Liver (tissue), 9 donors: ENCODE data around the gene FOXC2. TPM values are rescaled to one million over a fixed set of nuclear protein-coding genes. Genes with fewer than 3 reads are reported as not detected.

Experiments
- DNase-seq: peaks from one replicate; pipeline ENCODE4 v3.0.0-alpha.2; 2017; ENCODE audit warnings: low spot score
- H3K27ac ChIP-seq, 2 donors: one replicate each; pipeline ENCODE4 v1.7.0; 2013; ENCODE audit warnings: inconsistent platforms in 2 of 2, low read length in 2 of 2, control low read depth in 1 of 2, low read depth in 1 of 2, mild to moderate bottlenecking in 1 of 2
- H3K27me3 ChIP-seq, 4 donors: one replicate each; pipeline versions ENCODE4 v1.6.1 to v1.7.0; 2013; ENCODE audit warnings: low read length in 3 of 4, inconsistent platforms in 1 of 4, mild to moderate bottlenecking in 1 of 4, moderate library complexity in 1 of 4; ENCODE audit not compliant: control insufficient read depth in 4 of 4, insufficient read depth in 4 of 4
- H3K36me3 ChIP-seq, 4 donors: one replicate each; pipeline versions ENCODE4 v1.6.1 to v1.7.0; 2013; ENCODE audit warnings: low read length in 3 of 4, mild to moderate bottlenecking in 3 of 4, low read depth in 1 of 4, moderate library complexity in 1 of 4; ENCODE audit not compliant: control insufficient read depth in 4 of 4, insufficient read depth in 3 of 4
- H3K4me1 ChIP-seq, 4 donors: one replicate each; pipeline versions ENCODE4 v1.6.1 to v1.7.0; 2013; ENCODE audit warnings: low read length in 3 of 4, mild to moderate bottlenecking in 3 of 4, moderate library complexity in 1 of 4; ENCODE audit not compliant: control insufficient read depth in 4 of 4, insufficient read depth in 4 of 4
- H3K4me3 ChIP-seq, 3 donors: one replicate each; pipeline versions ENCODE4 v1.6.1 to v1.7.0; 2013; ENCODE audit warnings: low read length in 3 of 3, control low read depth in 1 of 3, low read depth in 1 of 3, mild to moderate bottlenecking in 1 of 3
- H3K9ac ChIP-seq, 2 donors: one replicate each; pipeline ENCODE4 v1.7.0; 2013; ENCODE audit warnings: low read length in 2 of 2, mild to moderate bottlenecking in 2 of 2, moderate library complexity in 2 of 2, control low read depth in 1 of 2, low read depth in 1 of 2
- H3K9me3 ChIP-seq, 4 donors: one replicate each; pipeline versions ENCODE4 v1.6.1 to v1.7.0; 2013; ENCODE audit warnings: low read length in 3 of 4; ENCODE audit not compliant: control insufficient read depth in 4 of 4
- ATF3 ChIP-seq: IDR thresholded peaks from 2 replicates; pipeline ENCODE4 v1.6.1; 2016; ENCODE audit warnings: antibody characterized with exemption
- CTCF ChIP-seq: fragments of 150-350 bp; IDR thresholded peaks from 2 replicates; pipeline ENCODE4 v1.5.1; 2017; ENCODE audit warnings: improper control_type of control experiment, low read depth, low read length; ENCODE audit not compliant: missing input control
- EGR1 ChIP-seq, 2 donors: IDR thresholded peaks; 2 replicates each; pipeline ENCODE4 v1.6.1; 2016 to 2018; ENCODE audit warnings: antibody characterized with exemption in 2 of 2, low read depth in 2 of 2
- GABPA ChIP-seq, 2 donors: IDR thresholded peaks in 1 of 2; conservative IDR thresholded peaks in 1 of 2; 2 replicates each; pipeline ENCODE4 v1.6.1; 2016; ENCODE audit warnings: antibody characterized with exemption in 2 of 2, mild to moderate bottlenecking in 1 of 2, moderate library complexity in 1 of 2
- HNF4G ChIP-seq: IDR thresholded peaks from 2 replicates; pipeline ENCODE4 v1.6.1; 2016; ENCODE audit warnings: antibody characterized with exemption
- JUND ChIP-seq, 2 donors: IDR thresholded peaks; 2 replicates each; pipeline ENCODE4 v1.6.1; 2016; ENCODE audit warnings: antibody characterized with exemption in 2 of 2
- NR2F2 ChIP-seq: IDR thresholded peaks from 2 replicates; pipeline ENCODE4 v1.6.1; 2016; ENCODE audit warnings: antibody characterized with exemption
- RAD21 ChIP-seq, 2 donors: IDR thresholded peaks; 2 replicates each; pipeline ENCODE4 v1.6.1; 2016; ENCODE audit warnings: antibody characterized with exemption in 2 of 2, mild to moderate bottlenecking in 2 of 2
- REST ChIP-seq: IDR thresholded peaks from 2 replicates; pipeline ENCODE4 v1.6.1; 2016; ENCODE audit warnings: antibody characterized with exemption, mild to moderate bottlenecking
- SP1 ChIP-seq: IDR thresholded peaks from 2 replicates; pipeline ENCODE4 v1.6.1; 2018; ENCODE audit warnings: antibody characterized with exemption, mild to moderate bottlenecking
- TAF1 ChIP-seq: conservative IDR thresholded peaks from 2 replicates; pipeline ENCODE4 v1.6.1; 2016; ENCODE audit warnings: antibody characterized with exemption, mild to moderate bottlenecking
- YY1 ChIP-seq: IDR thresholded peaks from 2 replicates; pipeline ENCODE4 v1.6.1; 2016; ENCODE audit warnings: antibody characterized with exemption, mild to moderate bottlenecking
- ZBTB33 ChIP-seq: IDR thresholded peaks from 2 replicates; pipeline ENCODE4 v1.6.1; 2016; ENCODE audit warnings: antibody characterized with exemption
- WGBS: extraction: QIAGEN DNeasy Blood & Tissue Kit; methylation state at CpG from one replicate; pipeline ENCODE4 v1.1.7; 2013; 5-methylcytosine and 5-hydroxymethylcytosine counted together
- polyA plus RNA-seq, 2 donors: library from polyadenylated mRNA; stranded (reverse) in 1 of 2; unstranded in 1 of 2; fragments of 200-250 nt in 1 of 2; fragments of >200 nt in 1 of 2; fragmentation: Nextera tagmentation in 1 of 2; extraction: Ambion mirVana in 1 of 2; gene quantifications; one replicate each; pipeline versions ENCODE4 v1.2.1 to v1.2.3, GENCODE V29; 2013 to 2015
- total RNA-seq, 2 donors: library from RNA; depleted of rRNA; stranded (reverse); fragments of >200 nt; gene quantifications; one replicate each; pipeline ENCODE4 v1.2.3, GENCODE V29; 2014
- donor health status: healthy.
- donor health status: healthy.
- donor health status: healthy.
- donor health status: healthy.
- donor health status: healthy.

Gene FOXC2
- total and polyA plus RNA-seq, 4 donors: 0.03 to 0.09 (median 0.08) TPM; not detected in 1

- Histone ChIP-seq H3K36me3 (no peaks in the 10 kb centered on the region), H3K27ac (no peak overlapping the region), H3K27me3 (peaks cover 2 to 19% (median 18%) of the 10 kb centered on the region in 4 donors), H3K4me1 (peaks cover 2 to 19% (median 6%) of the 10 kb centered on the region in 4 donors), H3K4me3 (no peak overlapping the region), H3K9me3 (no peaks in the 10 kb centered on the region), H3K9ac (no peak overlapping the region)
- WGBS: 10% methylated on average over 53 of the region's 53 CpGs
- no peak for TF ChIP-seq ATF3
- no peak for TF ChIP-seq YY1
- TF ChIP-seq HNF4G: no peak
- no peak for TF ChIP-seq REST
- no peak for TF ChIP-seq RAD21 (IDR thresholded peaks at IDR 0.05)
- no peak for TF ChIP-seq NR2F2
- TF ChIP-seq CTCF: no peak
- no peak for TF ChIP-seq SP1
- no peak for TF ChIP-seq ZBTB33
- TF ChIP-seq TAF1: no peak
- TF ChIP-seq JUND (IDR thresholded peaks at IDR 0.05): no peak
- no peak for TF ChIP-seq GABPA (IDR thresholded peaks at IDR 0.05 in 1 of 2, conservative IDR thresholded peaks at IDR 0.05 in 1 of 2)
- no peak for TF ChIP-seq EGR1 (IDR thresholded peaks at IDR 0.05; ENCODE audit: low read depth in 2 of 2)
- DNase-seq: no peak
These were observed 751 bp upstream of the FOXC2 start for GRCh38 chr16:86565644-86566511.
